ENCODE data around the gene FKBP1A. TPM values are rescaled to one million over a fixed set of nuclear protein-coding genes. Genes with fewer than 3 reads are reported as not detected.

Gene FKBP1A
- total RNA-seq, 1 donor from 2014 or later = 269 TPM

Other genes starting within 250 kb of the FKBP1A start
- gene TMEM74B, start 208.1 kb downstream of the FKBP1A start, total RNA-seq = 0.34 and 0.60 TPM in 2 replicates
- not detected in 2 replicates for gene C20orf202, start 189.6 kb downstream of the FKBP1A start, total RNA-seq
- not detected in 2 replicates for gene RAD21L1, start 167.0 kb downstream of the FKBP1A start, total RNA-seq
- 6.2 and 6.3 TPM in 2 replicates for gene SNPH, start 126.8 kb downstream of the FKBP1A start, total RNA-seq
- gene SDCBP2, start 63.9 kb downstream of the FKBP1A start, total RNA-seq = 4.6 and 6.0 TPM in 2 replicates
- 28.8 and 39.6 TPM in 2 replicates for gene NSFL1C, start 73.8 kb upstream of the FKBP1A start, total RNA-seq
- gene SIRPB2, start 98.4 kb upstream of the FKBP1A start, total RNA-seq = 0.51 and 1.3 TPM in 2 replicates
- not detected in 2 replicates for gene SIRPD, start 164.7 kb upstream of the FKBP1A start, total RNA-seq
- 0.17 and 4.0 TPM in 2 replicates for gene SIRPB1, start 227.0 kb upstream of the FKBP1A start, total RNA-seq

Data from dermis blood vessel endothelial cell (primary cell).